ENCODE results near the gene FGF4. TPM values are rescaled to one million over a fixed set of nuclear protein-coding genes. Genes with fewer than 3 reads are reported as not detected.
A peak's percentile ranks its signal among the peaks of the same experiment; 100 is the strongest.

The FGF4 gene
- total RNA-seq, 1 experiment from 2014 or later = not detected

DNA sequence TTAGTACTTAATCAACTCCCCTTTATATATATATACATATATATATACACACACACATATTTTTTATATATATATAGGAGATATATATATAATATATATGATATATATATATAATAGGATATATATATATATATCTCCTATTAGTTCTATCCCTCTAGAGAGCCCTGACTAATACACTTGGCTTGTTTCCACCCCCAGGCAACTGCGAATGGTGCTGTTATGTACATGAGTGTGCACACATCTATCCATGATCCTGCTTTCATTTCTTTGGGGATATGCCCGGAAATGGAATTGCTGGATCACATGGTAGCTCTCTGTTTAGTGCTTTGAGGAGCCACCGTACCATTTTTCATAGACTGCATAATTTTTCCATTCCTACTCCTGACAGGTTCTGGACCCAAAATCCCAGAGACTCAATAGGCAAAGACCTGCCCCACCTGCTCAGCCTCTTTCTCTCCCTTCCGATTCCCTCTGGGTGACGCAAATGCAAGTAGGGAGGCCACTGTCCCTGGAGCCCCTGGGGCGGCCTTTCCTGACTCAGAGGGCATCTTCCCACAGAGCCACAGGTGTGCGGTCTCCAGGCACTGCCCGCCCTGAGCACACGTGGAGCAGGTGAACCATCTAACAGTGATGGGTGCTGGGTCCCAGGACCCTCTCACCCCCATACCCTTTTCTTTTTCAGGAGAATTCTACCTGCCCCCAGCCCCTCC, 32.1 kb upstream of the FGF4 start:
- no peak for DNase-seq (ENCODE audit: low read depth)

DNA sequence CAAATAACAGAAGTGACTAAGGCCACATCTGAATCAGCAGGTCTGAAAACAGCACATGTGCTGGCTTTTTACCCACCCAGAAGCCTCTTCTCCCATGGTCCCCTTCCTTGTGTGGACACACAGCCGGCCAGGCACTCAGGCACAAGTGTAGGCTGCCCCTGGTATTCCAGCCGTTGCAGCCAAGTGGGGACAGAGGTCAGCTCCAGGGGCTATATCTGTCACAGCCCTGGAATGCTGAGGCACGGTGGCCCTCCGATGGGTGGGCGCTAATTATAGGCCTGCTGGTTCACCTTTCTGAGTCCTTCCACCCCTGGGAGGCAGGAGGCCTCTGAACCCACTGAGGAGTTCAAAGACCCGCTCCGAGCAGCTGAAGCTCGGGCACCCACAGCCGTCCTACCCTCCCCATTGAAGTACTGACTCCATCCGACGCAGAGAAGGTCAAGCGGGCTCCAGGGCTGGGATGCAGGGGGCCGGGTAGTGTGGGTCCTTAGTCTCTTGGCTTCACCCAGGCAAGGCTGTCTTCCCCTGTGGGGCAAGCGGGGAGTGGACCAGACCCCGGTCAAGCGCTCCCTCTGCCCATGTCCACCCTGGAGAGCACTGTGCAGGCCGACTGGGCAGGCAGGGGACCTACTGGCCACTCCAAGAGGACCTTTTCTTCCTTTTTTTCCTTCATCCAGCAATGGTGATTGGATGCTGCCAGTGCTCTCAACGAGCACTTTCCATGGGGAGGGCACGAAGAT, 29.8 kb upstream of the FGF4 start:
- no peak for DNase-seq (ENCODE audit: low read depth)

DNA sequence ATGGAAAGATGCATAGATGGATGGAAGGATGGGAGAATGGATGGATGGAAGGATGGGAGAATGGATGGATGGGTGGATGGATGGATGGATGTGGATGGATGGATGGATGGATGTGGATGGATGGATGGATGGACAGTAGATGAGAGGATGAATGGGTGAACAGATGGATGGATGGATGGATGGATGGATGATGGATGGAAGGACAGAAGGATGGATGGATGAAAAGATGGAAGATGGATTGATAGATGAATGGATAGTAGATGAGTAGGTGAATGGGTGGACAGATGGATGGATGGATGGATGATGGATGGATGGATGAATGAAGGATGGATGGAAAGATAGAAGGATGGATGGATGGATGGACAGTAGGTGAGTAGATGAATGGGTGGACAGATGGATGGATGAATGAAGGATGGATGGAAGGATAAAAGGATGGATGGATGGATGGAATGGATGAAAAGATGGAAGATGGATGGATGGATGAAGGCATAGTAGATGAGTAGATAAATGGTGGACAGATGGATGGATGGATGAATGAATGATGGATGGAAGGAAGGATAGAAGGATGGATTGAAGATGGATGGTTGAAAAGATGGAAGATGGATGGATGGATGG, 28.6 kb upstream of the FGF4 start:
- no peak for DNase-seq (ENCODE audit: low read depth)

DNA sequence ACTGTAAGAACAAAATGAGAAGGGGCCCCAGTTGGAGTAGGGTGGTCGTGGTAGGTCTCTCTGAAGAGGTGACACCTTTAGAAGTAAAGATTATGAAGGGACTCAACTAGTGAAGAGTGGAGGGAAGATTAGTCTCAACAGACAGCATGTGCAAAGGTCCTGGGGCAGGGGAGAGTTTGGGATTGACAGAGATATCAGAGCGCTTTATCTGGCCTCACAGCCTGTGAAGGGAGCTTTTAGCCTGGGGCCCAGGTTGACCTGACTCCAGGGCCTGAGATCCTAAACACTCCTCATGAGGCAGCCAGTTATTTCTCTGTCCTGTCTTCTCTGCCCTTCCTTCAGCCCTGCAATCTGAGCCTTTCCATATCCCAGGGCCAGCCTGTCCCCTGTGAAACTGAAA, 27.9 kb upstream of the FGF4 start:
- DNase-seq (ENCODE audit: low read depth) = no peak

DNA sequence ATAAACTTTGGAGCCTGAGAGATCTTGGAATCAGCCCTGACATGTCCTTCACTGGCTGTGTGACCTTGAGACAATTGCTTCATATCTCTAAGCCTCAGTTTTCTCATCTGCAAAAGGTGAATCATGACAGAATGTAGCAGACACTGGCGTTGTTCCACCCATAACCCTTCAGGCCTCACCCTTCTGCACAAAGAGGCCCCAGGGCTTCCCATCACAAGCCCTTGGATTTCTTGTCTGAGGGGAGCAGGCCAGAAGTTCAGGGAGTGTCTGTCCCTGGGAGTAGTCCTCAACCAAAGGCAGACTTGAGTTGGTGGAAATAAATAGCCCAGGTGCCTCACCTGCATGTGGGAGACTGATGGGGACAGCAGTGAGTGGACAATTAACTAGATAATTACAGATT, 27.4 kb upstream of the FGF4 start:
- DNase-seq (ENCODE audit: low read depth) = no peak

DNA sequence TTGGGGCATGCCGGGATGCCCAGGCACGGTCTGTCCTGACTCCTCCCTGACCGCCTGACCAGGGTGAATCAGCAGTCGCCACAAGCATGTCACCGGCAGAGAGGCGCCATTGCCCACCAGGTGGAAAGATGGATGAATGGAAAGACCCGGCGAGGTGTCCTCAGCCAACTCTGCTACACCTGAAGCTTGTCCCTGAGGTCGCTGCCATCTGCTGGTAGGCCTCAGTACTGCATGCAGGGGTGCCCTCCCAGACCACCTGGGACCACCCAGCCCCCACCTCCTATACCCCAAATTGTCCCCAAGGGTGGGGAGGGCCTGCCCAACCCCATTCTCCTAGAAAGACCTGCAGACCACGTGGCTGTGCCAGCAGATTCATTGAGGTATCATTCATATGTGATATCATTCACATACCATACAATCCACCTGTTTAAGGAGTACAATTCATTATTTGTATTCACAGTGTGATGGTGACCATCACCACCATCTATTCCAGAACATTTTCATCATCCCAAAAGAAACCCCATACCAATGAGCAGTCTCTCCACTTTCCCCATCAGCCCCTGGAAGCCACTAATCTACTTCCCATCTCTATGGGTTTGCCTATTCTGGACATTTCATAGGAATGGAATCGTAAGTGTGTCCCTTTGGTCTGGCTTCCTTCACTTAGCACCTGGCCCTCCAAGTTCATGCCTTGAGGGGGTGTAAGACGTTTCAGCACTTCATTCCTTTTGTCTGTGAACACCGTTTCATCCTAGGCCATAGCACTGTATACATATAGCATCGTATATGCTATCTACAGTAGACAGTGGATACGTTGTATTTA, 26.6 kb upstream of the FGF4 start:
- no peak for DNase-seq (ENCODE audit: low read depth)

DNA sequence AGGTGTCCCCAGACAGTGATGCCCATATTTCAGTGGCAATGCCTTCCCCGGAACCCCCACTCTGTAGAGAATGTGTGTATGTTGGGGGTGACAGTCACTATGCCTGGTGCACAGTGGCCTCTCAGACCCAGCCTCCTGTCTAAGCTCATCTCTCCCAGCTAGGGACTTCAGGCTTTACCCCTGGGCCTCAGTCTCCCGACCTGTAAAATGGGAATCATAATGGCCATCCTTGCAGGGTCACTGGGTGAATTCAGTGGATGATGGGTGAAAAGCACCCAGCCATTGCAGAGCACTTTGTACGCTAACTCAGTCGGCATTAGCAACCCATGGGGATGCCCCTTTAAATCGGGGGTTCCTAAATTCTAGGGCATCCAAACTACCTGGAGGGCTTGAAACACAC, 25.1 kb upstream of the FGF4 start:
- DNase-seq (ENCODE audit: low read depth) = no peak

DNA sequence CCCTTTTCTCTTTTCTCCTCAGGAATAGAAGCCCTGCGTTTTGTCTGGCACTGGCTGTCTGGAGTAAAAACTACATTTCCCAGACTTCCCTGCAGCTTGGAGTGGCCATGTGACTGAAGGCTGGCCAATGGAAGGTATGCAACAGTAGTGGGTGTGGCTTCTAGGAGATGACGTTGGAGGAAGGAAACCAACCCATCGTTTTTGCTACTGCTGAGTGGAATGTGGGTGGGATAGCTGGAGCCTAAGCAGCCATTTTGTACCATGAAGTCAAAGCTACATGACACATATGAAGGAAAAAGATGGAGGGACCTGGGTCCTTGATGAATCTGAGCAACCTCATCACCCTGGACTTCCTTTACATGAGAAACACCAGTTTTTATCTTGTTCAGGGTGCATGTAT, 24.4 kb upstream of the FGF4 start:
- DNase-seq (ENCODE audit: low read depth) = peak; percentile 11

DNA sequence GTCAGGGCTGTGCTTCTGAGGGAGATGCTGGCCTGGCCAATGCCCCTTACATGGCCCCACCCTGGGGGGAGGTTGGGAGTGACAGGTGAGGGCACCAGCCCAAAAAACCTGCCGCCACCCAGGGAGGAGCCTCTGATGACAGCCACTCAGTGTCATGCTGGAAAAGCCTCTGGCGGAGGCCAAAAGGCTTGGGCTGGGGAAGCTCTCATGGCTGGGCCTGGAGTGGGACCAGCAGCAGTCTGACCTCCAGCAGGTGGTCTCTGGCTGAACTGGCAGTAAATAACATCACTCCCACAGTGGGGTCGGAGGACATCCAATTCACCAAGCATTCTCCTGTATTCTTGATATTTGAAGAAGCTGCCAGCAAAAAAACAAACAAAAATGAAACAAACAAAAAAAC, 24.0 kb upstream of the FGF4 start:
- no peak for DNase-seq (ENCODE audit: low read depth)

DNA sequence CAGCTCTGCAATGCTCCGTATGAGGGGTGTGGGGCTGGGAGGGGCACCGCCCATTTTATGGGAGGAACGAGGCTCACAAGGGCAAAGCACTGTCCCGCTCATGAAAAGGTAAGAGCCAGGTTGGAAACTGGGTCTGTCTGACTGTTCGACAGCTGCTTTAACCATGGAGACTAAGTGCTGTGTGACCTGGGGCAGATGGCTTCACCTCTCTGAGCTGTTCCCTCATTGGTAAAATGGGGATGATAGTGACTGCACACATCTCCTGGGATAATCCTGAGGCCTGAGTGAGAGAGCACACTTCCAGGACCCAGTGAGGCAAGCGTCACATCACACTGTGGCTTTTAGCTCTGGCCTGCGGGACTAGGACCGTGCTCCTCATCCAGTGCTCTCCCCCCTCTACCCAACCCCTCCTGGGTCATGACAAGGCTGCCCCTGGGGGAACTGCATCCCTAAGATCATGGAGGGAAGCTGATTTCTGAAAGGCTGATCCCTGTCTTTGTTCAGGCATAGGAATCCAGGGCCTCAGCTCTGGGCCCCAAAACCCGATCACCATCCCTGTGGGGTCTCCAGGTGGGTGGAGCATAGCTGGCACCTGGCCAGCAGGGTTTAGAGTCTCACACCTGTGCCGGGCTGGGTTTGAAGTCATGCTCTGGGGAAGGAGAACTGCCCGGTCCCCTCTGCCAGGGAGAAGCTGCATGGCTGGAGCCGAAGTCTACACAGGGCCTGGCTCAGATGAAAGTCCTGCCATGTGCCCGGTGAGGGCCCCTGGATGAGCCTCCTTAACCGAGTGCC, 22.8 kb upstream of the FGF4 start:
- no peak for DNase-seq (ENCODE audit: low read depth)

DNA sequence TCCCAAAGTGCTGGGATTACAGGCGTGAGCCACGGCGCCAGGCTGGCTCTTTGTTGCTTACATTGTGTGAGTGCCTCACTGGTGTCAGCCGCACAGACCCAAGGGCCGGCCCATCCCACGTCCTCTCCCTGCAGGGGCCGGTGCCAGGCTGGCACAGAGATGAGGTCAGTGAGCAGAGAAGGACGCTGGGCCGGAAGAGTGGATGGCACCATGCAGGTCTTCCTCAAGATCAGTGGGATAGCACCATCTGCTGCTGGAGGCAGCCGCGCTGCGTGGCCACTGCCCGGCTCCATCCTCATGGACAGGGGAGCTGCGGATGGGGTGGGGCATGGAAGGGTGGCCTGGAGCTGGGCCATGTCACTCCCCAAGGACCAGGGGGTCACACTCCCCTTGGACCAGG, 22.0 kb upstream of the FGF4 start:
- no peak for DNase-seq (ENCODE audit: low read depth)

DNA sequence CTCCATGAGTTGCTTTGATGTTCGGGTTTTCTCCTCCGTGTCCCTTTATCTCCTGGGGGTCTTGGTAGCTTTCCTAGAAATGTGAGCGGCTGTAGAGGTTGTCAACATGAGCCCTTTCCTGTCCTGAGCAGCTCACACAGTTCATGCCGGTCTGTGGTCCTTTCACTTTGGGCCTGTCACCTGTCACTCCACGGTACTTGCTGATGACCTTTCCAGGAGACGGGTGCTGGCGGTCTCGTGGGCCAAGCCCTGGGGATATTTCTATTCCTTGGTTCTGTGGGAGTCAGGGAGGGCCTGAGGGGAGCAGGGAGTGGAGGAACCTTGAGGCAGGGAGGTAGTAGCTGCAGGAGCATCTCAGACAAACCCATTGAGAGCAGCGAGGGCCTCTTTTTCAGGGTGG, 20.9 kb upstream of the FGF4 start:
- DNase-seq (ENCODE audit: low read depth) = no peak

DNA sequence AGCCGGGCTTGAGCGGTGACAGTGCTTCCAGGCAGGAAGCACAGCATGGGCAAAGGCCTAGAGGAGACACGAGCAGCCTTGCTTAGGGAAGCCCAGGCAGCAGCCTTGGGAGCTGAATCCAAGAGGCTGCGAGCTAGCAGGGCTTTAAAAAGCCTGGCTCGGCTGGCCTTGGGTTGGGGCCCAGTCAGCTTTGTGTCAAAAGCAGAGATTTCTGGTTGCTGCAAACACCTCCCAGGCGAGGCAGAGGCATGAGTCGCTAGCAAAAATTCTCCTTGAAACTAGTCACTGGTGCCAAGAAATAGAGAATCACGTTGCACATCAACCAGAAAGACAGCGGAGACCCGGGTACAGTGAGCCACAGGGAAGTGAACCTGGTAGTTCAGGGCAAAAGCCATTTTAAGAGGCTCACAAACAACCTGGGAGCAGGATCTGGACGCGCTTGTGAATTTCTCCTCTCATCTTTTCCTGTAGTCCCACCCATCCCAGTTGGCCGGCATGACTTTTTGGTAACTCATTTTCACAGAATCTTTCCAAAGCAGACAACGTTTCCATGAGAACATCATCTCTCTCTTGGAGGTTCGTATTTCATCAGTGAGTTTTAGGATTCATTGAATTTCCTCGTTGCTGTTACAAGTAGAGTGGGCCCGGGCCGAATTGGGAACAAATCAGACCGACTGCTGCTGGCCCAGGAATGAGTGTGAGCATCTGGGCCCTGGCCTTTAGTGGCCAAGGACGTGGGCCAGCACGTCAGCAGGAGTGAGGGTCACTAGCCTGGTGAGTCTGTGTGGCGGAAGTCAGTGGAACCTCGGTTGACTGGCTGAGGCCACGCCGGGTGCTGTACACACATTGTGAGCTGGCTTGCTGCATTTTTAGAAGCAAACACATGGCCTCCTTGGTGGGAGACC, 16.4 kb upstream of the FGF4 start:
- DNase-seq (ENCODE audit: low read depth) = peak; percentile 44

DNA sequence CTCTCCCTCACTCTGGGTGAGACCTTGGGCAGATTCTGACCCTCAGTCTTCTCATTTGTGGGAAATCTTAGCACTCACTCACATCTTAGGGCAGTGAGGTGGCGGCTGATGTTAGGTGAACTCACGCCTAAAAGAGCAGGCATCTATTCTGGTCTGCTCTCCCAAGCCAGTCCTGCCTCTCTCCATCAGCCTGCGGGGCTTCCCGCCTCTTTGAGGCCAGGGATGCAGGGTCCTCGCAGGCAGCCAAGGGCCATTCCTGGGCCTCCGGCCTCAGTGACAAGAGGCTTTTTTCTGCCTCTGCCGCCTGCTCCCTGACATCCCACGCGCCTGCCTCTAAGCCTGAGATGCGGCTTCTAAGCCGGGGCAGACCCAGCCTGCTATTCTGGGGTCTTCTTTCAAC, 13.8 kb upstream of the FGF4 start:
- no peak for DNase-seq (ENCODE audit: low read depth)

DNA sequence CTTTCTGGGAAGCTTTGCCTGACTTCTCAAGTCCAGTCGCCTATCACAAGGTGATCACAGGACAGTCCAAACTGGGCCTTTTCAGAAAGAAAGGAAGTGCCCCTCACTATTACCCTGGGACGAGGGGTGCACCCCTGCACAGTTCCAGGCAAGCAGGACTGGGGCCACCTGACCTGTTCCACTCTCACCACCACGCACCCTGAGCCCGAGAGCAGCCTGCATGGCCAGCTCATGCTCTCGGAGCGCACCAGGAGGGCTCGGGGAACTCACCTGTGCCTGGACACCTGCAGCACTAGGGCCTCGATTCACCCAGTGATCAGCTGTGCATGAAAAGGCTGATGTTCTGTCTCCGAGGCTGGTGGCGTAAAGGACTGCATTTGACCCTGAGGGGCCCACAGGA, 12.8 kb upstream of the FGF4 start:
- no peak for DNase-seq (ENCODE audit: low read depth)

DNA sequence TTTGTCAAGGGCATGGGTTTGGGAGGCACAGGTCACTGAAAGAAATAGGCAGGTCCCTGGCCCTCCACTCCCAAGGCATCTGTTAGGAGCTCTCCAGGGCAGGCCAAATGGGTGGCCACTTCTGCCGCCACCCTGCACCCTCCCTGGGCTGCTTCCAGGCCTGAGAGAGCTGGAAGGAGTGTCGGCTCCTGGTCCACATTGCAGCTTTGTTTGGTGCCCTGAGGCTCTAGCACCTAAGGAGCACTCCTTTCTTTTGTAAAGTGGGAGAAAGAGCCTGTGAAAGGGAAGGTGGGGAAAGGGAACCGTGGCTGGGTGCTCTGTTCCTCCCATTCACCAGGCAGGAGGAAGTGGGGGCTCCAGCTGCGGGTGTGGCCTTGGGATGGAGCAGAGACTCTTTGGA, 12.3 kb upstream of the FGF4 start:
- no peak for DNase-seq (ENCODE audit: low read depth)

DNA sequence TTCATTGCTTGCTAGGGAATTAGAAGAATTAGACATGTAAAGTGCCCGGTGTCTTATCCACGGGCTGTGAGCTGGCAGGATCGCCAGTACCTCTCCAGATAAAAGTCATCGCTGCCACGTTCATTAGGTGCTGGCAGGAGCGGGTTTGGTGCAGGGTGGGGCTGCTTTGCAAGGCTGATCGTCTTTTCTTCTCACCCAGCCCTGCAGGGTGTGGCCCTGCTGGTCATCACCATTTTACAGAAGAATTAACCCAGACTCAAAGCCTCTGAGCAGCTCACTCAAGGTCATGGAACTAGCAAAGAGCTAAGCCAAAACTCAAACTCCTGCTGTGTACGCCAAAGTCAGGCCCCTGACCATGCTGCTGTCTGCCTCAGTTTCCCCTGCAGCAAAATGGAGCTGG, 6.1 kb upstream of the FGF4 start:
- DNase-seq (ENCODE audit: low read depth) = no peak

DNA sequence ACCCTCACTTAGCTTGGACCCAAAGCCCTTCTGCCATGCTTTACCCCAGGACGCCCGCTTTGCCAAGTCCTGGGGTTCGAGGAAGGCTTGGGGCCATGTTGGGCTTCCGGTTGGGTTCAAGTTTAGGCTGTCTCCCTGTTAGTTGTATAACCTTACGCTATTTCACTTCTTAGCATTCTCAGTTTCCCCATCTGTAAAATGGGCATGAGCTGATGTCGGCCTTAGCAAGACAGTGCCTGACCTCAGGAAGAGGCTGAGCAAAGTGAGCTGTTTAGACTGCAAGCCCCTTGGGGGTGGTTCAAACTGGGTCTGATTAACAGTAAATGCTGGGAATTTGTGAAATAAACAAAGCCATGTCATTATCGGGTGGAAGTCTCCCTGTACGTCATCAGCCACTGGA, 3.2 kb upstream of the FGF4 start:
- no peak for DNase-seq (ENCODE audit: low read depth)

DNA sequence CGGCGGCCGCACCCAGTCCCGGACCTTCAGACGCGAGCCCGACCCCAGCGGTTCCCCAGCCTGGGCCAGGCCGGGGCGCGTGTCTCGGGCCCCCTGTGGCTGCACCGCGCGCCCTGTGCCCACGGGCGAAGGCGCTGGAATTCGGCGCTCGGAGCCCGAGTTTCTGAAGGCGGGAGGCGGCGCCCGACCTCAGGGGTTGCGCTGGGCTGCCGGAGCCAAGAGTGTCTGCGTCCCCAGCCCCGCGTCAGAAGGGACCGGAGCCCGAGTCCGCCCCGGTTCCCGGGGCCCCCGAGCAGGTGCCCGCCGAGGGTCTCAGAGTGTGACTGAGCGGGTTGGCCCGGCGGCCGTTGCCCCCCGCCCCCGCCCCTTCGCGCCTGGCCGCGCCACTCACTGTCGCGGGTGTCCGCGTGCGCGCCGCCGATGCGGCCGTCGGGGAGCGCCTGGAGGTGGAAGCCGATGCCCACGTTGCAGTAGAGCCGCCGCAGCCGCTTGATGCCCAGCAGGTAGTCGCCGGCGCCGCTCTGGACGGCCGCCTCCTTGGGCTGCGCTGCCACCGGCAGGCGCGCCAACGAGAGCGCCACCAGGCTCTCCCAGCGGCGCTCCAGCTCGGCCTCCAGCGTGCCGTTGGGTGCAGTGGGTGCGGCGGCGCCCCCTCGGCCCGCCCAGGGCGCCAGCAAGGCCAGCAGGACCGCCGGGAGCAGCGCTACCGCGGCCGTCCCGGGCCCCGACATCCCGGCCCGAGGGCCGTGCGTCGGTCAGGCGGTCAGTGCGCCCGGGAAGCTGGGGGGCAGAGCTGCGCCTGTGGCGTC, 583 bp downstream of the FGF4 start:
- DNase-seq (ENCODE audit: low read depth) = no peak

Measured in LHCN-M2 (cell line).